Osteocyte (in vitro differentiated cells): ENCODE data around the gene GFM1. TPM values are rescaled to one million over a fixed set of nuclear protein-coding genes. Genes with fewer than 3 reads are reported as not detected.

Source experiments
- DNase-seq: peaks from one replicate; pipeline ENCODE4 v3.0.0; 2021; ENCODE audit warnings: mixed read lengths; ENCODE audit not compliant: unreplicated experiment; ENCODE audit errors: extremely low spot score
- H3K27ac Mint-ChIP-seq: one replicate; pipeline ENCODE4 v1.8.0; 2021; ENCODE audit warnings: mild to moderate bottlenecking, mixed read lengths; ENCODE audit not compliant: unreplicated experiment
- H3K27me3 Mint-ChIP-seq: one replicate; pipeline ENCODE4 v1.8.0; 2021; ENCODE audit warnings: mixed read lengths; ENCODE audit not compliant: unreplicated experiment
- H3K36me3 Mint-ChIP-seq: one replicate; pipeline ENCODE4 v1.8.0; 2021; ENCODE audit warnings: mixed read lengths; ENCODE audit not compliant: unreplicated experiment
- H3K4me1 Mint-ChIP-seq: one replicate; pipeline ENCODE4 v1.8.0; 2021; ENCODE audit warnings: mixed read lengths; ENCODE audit not compliant: unreplicated experiment
- H3K4me3 Mint-ChIP-seq: one replicate; pipeline ENCODE4 v1.8.0; 2021; ENCODE audit warnings: mild to moderate bottlenecking, moderate library complexity, mixed read lengths; ENCODE audit not compliant: unreplicated experiment
- H3K9me3 Mint-ChIP-seq: one replicate; pipeline ENCODE4 v1.8.0; 2021; ENCODE audit warnings: mixed read lengths; ENCODE audit not compliant: unreplicated experiment
- CTCF ChIP-seq: fragments of 200-600 bp; sonication (generic); IDR thresholded peaks from 2 replicates; pipeline ENCODE4 v1.5.0; 2021; ENCODE audit warnings: antibody characterized with exemption, mild to moderate bottlenecking, moderate library complexity
- total RNA-seq: library from RNA; stranded (reverse); gene quantifications from 2 replicates; pipeline ENCODE4 v1.2.1, GENCODE V29; 2021

The GFM1 gene
- total RNA-seq, 1 donor from 2014 or later: 38.0 TPM

GRCh38 chr3:158731486-158731885 lies 87.2 kb downstream of the GFM1 start:
- H3K27me3 Mint-ChIP-seq: no peaks in the 10 kb centered on the region
- no peak for TF ChIP-seq CTCF
- no peak for DNase-seq
- H3K4me3 Mint-ChIP-seq: peak overlapping the region; percentile 48
- H3K36me3 Mint-ChIP-seq: peaks cover 2% of the 10 kb centered on the region
- H3K4me1 Mint-ChIP-seq: peaks cover 22% of the 10 kb centered on the region
- no peak overlapping the region for H3K27ac Mint-ChIP-seq
- peaks cover 7% of the 10 kb centered on the region for H3K9me3 Mint-ChIP-seq

- H3K27me3 Mint-ChIP-seq: no peaks in the 10 kb centered on the region
- peak; percentile 16 for TF ChIP-seq CTCF
- peaks cover 7% of the 10 kb centered on the region for H3K9me3 Mint-ChIP-seq
- H3K4me1 Mint-ChIP-seq: peaks cover 17% of the 10 kb centered on the region
- no peak within 1 kb of the TSS for H3K27ac Mint-ChIP-seq
- peak within 1 kb of the TSS; percentile 48 for H3K4me3 Mint-ChIP-seq
- DNase-seq: no peak
- H3K36me3 Mint-ChIP-seq: peaks cover 2% of the 10 kb centered on the region
Observed at GRCh38 chr3:158731938-158732855, 87.9 kb downstream of the GFM1 start, which contains the start of gene RARRES1. Gene RARRES1, minus strand, starts transcription at chr3:158732457. Its CDS starts 42 bp downstream, at chr3:158732415.

- Mint-ChIP-seq H3K36me3 (peaks cover 2% of the 10 kb centered on the region), H3K27me3 (no peaks in the 10 kb centered on the region), H3K4me1 (peaks cover 14% of the 10 kb centered on the region), H3K4me3 (peak overlapping the region; percentile 48), H3K9me3 (peaks cover 7% of the 10 kb centered on the region), H3K27ac (no peak overlapping the region)
- TF ChIP-seq CTCF: no peak
- DNase-seq: no peak
Observed at GRCh38 chr3:158732856-158733200, 88.5 kb downstream of the GFM1 start.

GRCh38 chr3:158733656-158734055 lies 89.3 kb downstream of the GFM1 start:
- DNase-seq: no peak
- H3K9me3 Mint-ChIP-seq: peaks cover 7% of the 10 kb centered on the region
- TF ChIP-seq CTCF: no peak
- H3K27ac Mint-ChIP-seq: no peak overlapping the region
- peaks cover 10% of the 10 kb centered on the region for H3K4me1 Mint-ChIP-seq
- no peaks in the 10 kb centered on the region for H3K27me3 Mint-ChIP-seq
- H3K4me3 Mint-ChIP-seq: no peak overlapping the region
- H3K36me3 Mint-ChIP-seq: peaks cover 2% of the 10 kb centered on the region

GRCh38 chr3:158735296-158736033 lies 91.1 kb downstream of the GFM1 start:
- Mint-ChIP-seq H3K27me3 (no peaks in the 10 kb centered on the region), H3K27ac (no peak overlapping the region), H3K36me3 (peaks cover 2% of the 10 kb centered on the region), H3K4me1 (peaks cover 10% of the 10 kb centered on the region), H3K9me3 (peaks cover 7% of the 10 kb centered on the region), H3K4me3 (no peak overlapping the region)
- no peak for TF ChIP-seq CTCF
- DNase-seq: no peak
